NCI-H69 (cell line): ENCODE data around the gene CISD3.

Experiments used
- DNase-seq: peaks from one replicate; lab custom pipeline; 2025; lab: John Stamatoyannopoulos, UW

The CISD3 gene

DNA sequence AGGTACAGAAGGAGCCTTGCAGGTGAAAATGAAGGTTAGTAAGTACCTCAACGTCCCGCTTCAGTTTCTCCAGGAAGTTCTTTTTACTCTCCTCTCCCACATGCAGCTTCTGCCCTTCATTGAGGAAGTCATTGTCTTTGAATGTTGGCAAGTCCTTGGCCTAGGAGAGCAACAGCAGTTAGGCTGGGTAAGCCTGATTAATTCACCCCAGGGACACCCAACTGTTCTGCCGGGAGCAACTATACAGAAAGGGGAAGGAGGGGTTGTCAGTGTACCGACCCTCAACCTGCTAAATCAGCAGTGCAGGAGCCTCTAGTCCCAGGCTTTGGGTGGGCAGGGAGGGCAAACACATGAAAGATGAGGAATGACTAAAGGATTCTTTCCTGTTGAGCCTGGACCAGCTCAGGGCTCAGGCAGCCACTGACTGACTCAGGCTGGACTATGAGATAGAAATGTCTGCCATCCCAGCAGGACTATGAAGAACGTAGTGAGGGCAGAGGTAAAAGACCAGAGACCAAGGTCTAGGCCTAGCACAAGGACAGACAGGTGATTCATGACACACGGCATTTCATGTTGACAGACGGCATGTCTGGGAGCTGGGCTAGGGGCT lies 47.6 kb downstream of the CISD3 start:
- no peak for DNase-seq

DNA sequence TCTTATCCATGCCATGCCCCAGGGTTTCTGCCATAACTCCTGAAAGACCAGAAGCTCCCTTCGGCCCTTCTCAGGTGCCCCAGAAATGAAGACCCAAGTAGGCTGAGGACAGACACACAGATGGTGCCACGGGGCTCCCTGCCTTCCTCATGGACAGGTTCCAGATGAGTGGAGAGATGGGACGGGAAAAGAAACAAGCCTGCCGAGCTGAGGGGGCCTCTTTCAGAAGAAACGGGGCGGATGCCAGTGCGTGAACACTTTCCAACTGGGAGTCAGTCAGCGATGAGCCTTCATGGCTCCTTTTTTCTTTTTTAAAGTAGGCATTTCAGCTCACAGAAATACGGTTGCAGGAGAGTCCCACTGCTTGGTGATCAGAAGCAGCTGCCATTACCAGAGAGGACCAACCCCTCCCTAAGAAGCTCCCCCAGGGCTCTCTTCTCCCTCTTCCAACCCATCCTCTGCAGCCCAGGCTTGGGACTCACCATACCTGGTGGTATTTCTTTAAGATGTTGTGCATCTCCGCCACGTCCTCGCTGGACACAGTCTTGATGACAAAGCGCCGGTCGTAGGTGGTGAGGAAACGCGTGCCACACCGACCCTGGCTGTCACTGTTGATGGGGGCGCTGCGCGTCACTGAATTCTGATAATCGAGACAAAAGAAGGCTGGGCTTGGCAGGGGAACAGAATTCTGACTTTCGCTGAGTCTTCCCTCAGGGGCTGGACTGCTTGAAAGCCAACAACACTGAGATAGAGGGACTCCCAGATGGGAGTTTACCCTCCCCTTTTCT lies 50.0 kb downstream of the CISD3 start:
- no peak for DNase-seq

DNA sequence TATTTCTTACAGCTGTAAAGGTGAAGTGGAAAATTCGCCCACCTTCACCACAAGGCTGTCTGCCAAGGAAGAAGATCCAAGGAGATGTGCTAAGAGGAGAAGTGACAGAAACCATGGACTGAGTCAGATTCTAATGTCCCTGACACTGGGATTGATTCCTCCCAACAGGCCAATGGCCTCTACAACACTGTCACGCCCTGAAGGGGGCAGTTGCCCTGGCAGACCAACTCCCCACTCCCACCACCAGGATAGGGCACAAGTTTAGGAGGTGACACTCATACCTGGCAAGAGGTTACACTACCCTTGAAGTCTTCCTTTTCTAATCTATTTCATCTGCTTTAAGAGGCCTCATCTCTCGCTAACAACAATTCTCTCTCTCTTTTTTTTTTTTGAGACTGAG lies 53.1 kb downstream of the CISD3 start:
- no peak for DNase-seq
